ENCODE results near the gene SKAP1. TPM values are rescaled to one million over a fixed set of nuclear protein-coding genes. Genes with fewer than 3 reads are reported as not detected.
"Not testable (repeated sequence)": the region's sequence is repeated elsewhere in the genome, so short reads cannot be mapped to it uniquely, and the experiment has no call there.

Gene SKAP1
- total RNA-seq, 1 experiment from 2014 or later, result not detected

DNA sequence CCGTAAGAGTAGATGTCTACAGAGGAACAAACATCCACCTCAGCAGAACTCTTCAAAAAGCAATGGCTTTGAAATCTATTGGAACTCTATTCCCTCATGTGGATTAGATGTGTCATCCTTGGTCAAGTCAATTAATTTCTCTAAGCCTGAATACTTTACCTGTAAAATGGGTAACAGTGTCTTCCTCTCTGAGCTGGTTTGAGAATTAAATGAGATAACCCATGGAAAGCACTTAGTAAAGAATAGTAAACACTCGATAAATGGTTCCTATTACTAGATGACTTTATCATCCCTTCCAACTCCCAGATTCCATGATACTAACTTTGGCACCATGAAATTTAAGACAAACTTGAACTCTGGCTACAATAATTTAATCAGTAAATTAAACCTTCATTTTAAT, 89.1 kb downstream of the SKAP1 start:
- in situ Hi-C loops (cut with HindIII; ENCODE audit: low sequenced_read_pairs), result no loop called here

DNA sequence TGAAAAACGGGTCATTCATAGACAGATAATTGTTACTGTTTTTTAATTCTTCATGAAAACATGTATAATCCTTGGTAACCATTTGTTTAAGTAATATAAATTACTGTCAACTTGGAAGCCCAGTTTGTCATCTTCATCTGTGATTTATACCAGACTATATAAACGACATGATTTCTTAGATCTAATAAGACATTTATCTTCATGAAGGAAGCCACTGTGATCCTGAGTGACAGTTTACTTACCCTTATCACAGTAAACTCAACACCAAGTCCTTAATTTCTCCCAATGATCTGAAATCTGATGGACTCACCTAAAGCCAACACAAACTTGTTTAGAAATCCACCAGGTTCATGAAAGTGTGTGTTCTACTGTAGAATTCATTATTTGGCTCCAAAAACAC, 91.3 kb downstream of the SKAP1 start:
- no peak for DNase-seq (ENCODE audit: low spot score)
- in situ Hi-C loops (cut with HindIII; ENCODE audit: low sequenced_read_pairs), result no loop called here

More for the DNA sequence above, 89.1 kb downstream of the SKAP1 start:
- no peak for DNase-seq (ENCODE audit: low spot score)

DNA sequence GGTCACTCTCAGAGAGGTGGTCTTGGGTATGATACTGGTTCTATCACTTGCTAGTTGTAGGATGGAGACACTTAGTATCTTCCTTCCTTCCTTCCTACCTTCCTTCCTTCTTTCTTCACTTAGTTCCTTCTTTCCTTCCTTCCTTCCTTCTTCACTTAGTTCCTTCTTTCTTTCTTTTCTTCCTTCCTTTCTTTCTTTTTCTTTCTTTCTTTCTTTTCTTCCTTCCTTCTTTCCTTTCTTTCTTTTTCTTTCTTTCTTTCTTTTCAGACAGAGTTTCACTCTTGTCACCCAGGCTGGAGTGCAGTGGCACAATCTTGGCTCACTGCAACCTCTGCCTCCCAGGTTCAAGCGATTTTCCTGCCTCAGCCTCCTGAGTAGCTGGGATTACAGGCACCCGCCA, 92.1 kb downstream of the SKAP1 start:
- in situ Hi-C loops (cut with HindIII; ENCODE audit: low sequenced_read_pairs); DNase-seq (ENCODE audit: low spot score): not testable (repeated sequence)

DNA sequence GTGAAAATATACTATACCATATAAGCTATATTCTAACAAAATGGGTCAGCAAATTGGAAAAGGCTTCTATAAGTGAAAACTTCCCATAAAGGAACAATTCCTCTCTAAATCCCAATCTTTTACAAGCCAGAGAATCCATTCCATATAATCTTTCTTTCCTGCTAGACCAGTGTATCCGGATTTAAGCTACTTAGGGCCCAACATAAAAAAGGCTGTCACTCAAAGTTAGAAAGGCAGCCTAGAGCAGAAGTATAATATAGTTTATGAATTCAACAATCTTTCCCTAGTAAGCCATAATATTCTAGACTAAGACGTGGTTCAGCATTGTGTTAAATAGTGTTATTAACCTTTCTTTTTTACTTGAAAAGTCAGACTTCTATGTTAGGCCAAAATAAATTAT, 93.0 kb downstream of the SKAP1 start:
- in situ Hi-C loops (cut with HindIII; ENCODE audit: low sequenced_read_pairs), result no loop called here
- no peak for DNase-seq (ENCODE audit: low spot score)

DNA sequence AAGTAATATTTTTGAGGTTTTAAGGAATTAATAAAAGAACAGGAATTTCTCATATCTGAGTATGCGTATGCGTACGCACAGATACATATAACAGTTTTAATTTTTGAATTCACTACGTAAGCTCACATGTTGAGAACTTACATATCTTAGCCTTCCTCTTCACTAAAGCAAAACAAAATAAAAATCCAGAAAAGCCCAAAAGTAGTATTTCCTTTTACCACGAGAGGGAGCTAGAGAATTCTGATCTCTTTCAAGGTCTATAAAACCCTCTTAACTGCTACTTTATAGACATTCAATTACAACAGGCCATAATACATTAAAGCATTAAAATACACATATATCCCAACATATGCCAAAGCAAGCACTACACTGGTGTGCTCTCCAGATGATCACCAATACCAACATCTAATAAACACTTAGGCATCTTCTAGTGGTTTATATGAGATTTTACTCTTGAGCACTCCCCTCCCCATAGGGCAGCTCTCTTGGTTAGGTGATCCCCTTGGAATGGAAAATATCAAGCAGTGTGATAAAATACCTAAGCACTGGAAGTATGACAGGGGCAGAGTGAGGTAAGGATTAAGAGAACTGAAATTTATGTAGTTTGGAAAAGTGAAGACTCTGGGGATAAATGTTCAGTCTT, 94.0 kb downstream of the SKAP1 start:
- DNase-seq (ENCODE audit: low spot score), result peak; percentile 58
- in situ Hi-C loops (cut with HindIII; ENCODE audit: low sequenced_read_pairs), result no loop called here

GRCh38 chr17:48335146-48335784, 94.7 kb downstream of the SKAP1 start:
- in situ Hi-C loops (cut with HindIII; ENCODE audit: low sequenced_read_pairs), result no loop called here
- no peak for DNase-seq (ENCODE audit: low spot score)

- no peak for DNase-seq (ENCODE audit: low spot score)
- in situ Hi-C loops (cut with HindIII; ENCODE audit: low sequenced_read_pairs), result no loop called here
These were observed 96.9 kb downstream of the SKAP1 start for GRCh38 chr17:48333034-48333530.

- DNase-seq (ENCODE audit: low spot score), result no peak
- in situ Hi-C loops (cut with HindIII; ENCODE audit: low sequenced_read_pairs), result no loop called here
These were observed 99.1 kb downstream of the SKAP1 start for GRCh38 chr17:48330887-48331286.

DNA sequence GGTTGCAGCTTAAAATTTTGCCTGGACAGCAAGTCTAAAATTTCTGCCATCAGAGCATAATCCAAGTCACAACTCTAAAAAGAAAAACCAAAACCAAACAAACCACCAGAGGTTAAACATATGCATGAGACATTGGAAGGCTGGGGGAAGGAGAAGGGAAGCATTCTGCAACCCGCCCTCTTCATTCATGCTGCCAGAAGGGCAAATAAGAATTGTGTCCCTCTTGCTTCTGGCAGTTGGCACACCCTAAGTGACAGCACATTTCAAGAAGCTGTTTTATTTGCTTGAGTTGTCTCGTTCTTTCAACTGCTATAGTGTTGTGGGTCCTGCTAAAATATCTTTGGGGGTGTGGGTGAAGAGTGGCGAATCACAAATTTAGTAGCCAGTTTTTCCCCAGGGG, 99.6 kb downstream of the SKAP1 start:
- DNase-seq (ENCODE audit: low spot score), result no peak
- in situ Hi-C loops (cut with HindIII; ENCODE audit: low sequenced_read_pairs), result no loop called here

DNA sequence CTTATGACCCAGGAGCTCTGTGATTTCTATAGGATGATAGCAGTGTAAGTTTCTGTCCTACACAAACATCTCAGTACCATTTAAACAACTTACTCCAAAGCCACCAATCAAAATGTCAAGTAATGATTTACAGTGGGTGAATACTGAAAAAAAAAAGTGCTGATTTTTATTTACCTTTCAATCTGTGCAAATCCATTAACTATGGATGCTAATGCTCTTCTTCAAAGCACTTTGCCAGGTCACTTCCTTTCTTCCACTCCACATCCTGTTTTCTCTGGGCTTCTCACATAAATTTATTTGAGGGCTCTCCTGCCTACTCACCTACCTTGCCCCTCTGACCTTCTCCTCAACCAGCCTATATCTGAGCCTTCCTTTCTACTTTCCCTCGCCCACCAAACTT, 101.6 kb downstream of the SKAP1 start:
- in situ Hi-C loops (cut with HindIII; ENCODE audit: low sequenced_read_pairs), result no loop called here

GRCh38 chr17:48326310-48326709, 103.7 kb downstream of the SKAP1 start:
- no peak for DNase-seq (ENCODE audit: low spot score)
- in situ Hi-C loops (cut with HindIII; ENCODE audit: low sequenced_read_pairs), result no loop called here

More for the DNA sequence above, 101.6 kb downstream of the SKAP1 start:
- no peak for DNase-seq (ENCODE audit: low spot score)

DNA sequence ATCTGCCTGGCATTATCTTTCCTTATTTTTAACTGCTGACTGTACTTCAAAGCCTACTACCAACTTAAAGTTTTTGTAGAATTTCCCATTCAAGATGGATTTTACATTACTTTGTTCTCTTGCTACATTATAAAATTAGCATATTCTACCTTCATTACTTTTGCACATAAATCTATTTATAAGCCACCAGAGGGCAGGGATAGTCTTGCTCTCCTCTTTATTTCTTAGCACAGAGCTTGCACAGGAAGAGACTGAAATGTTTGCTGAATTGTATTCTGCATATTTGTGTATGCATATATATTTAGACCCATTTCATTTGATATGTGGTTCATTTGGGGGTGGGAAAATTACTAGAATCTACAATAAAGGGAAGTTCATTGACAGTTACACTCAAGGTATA, 108.0 kb downstream of the SKAP1 start:
- DNase-seq (ENCODE audit: low spot score), result no peak
- in situ Hi-C loops (cut with HindIII; ENCODE audit: low sequenced_read_pairs), result no loop called here

- in situ Hi-C loops (cut with HindIII; ENCODE audit: low sequenced_read_pairs), result no loop called here
- DNase-seq (ENCODE audit: low spot score), result no peak
These were observed 112.3 kb downstream of the SKAP1 start for GRCh38 chr17:48317732-48318131.

DNA sequence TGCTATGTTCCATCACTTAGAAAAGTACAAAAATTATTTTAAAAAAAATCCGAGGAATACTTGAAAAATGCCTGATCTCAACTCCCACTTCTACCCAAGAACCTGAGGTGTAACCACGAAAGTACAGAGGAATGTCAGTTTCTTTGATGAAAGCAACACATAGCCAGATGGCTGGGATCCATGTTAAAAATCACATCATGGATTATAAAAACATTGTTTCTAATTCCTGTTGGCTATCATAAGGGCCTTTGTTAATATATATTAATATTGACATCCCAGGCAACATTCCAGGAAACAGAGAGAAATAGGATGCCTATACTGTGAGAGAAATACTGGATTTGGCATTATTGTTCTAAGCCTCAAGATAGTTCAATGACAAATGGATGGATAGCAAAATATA, 115.3 kb downstream of the SKAP1 start:
- no peak for DNase-seq (ENCODE audit: low spot score)
- in situ Hi-C loops (cut with HindIII; ENCODE audit: low sequenced_read_pairs), result no loop called here

DNA sequence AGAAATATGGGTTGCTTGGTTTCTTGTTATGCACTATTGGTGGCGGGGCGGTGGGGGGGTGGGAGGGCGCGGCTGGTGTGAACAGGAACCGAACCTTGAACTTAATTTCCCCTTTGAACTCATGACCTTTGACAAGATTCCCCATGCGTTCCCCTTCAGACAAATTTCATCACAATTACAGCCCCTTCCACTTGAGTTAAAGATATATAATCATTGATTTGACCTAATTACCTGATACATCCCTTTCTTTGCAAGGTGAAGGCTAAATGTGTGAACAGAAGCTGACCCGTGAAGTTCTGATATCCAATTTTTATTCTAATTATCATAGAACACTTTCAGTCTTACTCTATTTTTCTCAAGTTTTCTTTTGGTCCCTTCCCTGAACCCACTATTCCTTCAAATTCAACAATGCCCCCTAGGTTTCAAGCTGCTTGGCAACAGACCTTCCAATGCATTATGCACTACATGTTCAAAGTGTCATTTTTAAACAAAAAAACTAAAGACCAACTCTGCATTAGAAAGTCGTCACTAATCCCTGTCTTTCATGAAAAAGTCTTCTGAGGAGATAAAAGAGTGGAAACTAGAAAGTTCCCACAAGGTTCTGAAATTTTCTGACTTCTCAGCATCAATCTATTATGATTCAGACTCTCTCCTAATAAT, 116.8 kb downstream of the SKAP1 start:
- in situ Hi-C loops (cut with HindIII; ENCODE audit: low sequenced_read_pairs), result no loop called here
- no peak for DNase-seq (ENCODE audit: low spot score)

- DNase-seq (ENCODE audit: low spot score), result no peak
- in situ Hi-C loops (cut with HindIII; ENCODE audit: low sequenced_read_pairs), result no loop called here
These were observed 118.7 kb downstream of the SKAP1 start for GRCh38 chr17:48311324-48311723.

DNA sequence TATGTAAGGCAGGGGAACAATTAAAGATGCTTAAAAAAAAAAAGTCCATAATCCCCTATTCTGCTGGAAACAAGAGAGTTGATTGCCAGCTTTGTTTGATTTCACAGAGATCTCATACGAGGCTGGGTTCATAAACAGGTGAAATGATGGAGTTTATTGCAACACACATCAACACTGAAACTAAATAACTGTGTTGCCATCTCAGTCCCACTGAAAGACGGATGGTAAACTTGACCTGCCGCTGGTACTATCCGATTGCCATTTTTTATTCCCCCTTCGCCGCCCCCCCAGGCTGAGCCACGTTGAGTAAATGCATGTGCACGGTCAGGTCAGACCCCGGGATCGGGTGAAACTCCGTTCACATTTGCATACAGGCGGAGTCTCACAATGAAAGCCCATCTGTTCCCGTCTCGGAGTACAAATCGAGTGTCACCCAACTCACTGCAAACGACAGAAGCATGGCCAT, 119.2 kb downstream of the SKAP1 start:
- in situ Hi-C loops (cut with HindIII; ENCODE audit: low sequenced_read_pairs), result no loop called here
- no peak for DNase-seq (ENCODE audit: low spot score)

DNA sequence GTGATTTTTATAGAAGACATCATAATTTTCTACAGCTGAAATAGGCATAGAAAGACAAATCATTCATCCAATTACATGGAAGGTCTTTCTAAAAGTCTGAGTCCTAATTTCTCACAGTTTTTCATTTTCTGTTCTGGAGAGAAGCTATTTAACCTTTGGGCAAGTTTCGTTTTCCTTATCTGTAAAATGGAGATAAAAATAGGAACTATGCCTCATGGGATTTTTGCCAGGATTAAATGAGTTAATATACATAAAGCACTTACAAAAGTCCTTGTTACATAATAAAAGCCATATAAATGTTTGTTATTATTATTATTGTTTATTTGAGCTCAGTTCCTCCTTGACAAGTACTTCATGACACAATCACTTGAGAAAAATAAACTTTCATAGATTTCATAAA, 121.4 kb downstream of the SKAP1 start:
- in situ Hi-C loops (cut with HindIII; ENCODE audit: low sequenced_read_pairs), result no loop called here
- no peak for DNase-seq (ENCODE audit: low spot score)

- peak; percentile 47 for DNase-seq (ENCODE audit: low spot score)
- in situ Hi-C loops (cut with HindIII; ENCODE audit: low sequenced_read_pairs), result no loop called here
These were observed 122.1 kb downstream of the SKAP1 start for GRCh38 chr17:48307814-48308411.

- no peak for DNase-seq (ENCODE audit: low spot score)
- in situ Hi-C loops (cut with HindIII; ENCODE audit: low sequenced_read_pairs), result no loop called here
These were observed 122.8 kb downstream of the SKAP1 start for GRCh38 chr17:48307255-48307654.
